SK-N-MC (cell line): Measurements from ENCODE around the gene CD3G.

ENCODE experiments used
- DNase-seq: peaks from one replicate; pipeline ENCODE4 v3.0.0-alpha.2; 2011; ENCODE audit warnings: low read depth, low spot score
- H3K27ac ChIP-seq: fragments of 200-600 bp; sonication (generic); 2 replicates; pipeline ENCODE4 v1.5.1; 2016; ENCODE audit warnings: mixed run types
- H3K36me3 ChIP-seq: fragments of 200-600 bp; sonication (generic); 2 replicates; pipeline ENCODE4 v1.6.1; 2017; ENCODE audit warnings: antibody characterized with exemption, low read length, mixed read lengths; ENCODE audit not compliant: insufficient read depth
- H3K4me3 ChIP-seq: fragments of 200-600 bp; sonication (generic); 2 replicates; pipeline ENCODE4 v1.5.1; 2016
- H3K9ac ChIP-seq: fragments of 200-600 bp; sonication (generic); 2 replicates; pipeline ENCODE4 v1.8.0; 2017; ENCODE audit warnings: mixed run types, mixed read lengths; ENCODE audit not compliant: insufficient read length
- H3K9me3 ChIP-seq: fragments of 200-600 bp; sonication (generic); 2 replicates; pipeline ENCODE4 v1.6.1; 2017; ENCODE audit warnings: low read depth, mild to moderate bottlenecking, antibody characterized with exemption, low read length, moderate library complexity, mixed read lengths
- EZH2 ChIP-seq: fragments of 200-600 bp; sonication (generic); IDR thresholded peaks from one replicate; pipeline ENCODE4 v1.6.1; 2017; ENCODE audit warnings: antibody characterized with exemption
- FOXP2 ChIP-seq: optimal IDR thresholded peaks from 2 replicates; pipeline ENCODE3; 2011; ENCODE audit warnings: mild to moderate bottlenecking, moderate library complexity; ENCODE audit not compliant: insufficient read depth; ENCODE audit errors: extremely low read length, control extremely low read depth
- POLR2AphosphoS5 ChIP-seq: IDR thresholded peaks from 2 replicates; pipeline ENCODE4 v1.6.1; 2012; ENCODE audit warnings: mild to moderate bottlenecking, low read depth, low read length, borderline replicate concordance

The CD3G gene

DNA sequence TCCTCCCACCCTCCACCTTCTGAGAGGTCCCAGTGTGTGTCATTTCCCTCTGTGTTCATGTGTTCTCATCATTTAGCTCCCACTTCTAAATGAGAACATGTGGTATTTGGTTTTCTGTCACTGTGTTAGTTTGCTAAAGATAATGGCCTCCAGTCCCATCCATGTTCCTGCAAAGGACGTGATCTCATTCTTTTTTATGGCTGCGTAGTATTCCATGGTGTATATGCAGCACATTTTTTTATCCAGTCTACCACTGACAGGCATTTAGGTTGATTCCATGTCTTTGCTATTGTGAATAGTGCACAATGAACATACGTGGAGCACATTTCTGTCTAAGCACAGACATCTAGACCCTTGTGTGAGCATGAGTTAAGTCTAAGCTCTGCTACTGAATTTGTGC lies 33.9 kb upstream of the CD3G start:
- Histone ChIP-seq H3K9ac (no peak overlapping the region), H3K4me3 (no peak overlapping the region), H3K9me3 (no peaks in the 10 kb centered on the region), H3K27ac (no peak overlapping the region), H3K36me3 (no peaks in the 10 kb centered on the region)
- no peak for TF ChIP-seq FOXP2
- TF ChIP-seq POLR2AphosphoS5: no peak
- no peak for TF ChIP-seq EZH2
- DNase-seq: no peak

GRCh38 chr11:118310781-118311485 lies 33.2 kb upstream of the CD3G start:
- H3K9me3 ChIP-seq: no peaks in the 10 kb centered on the region
- no peak for TF ChIP-seq FOXP2
- no peak for TF ChIP-seq POLR2AphosphoS5
- no peak for TF ChIP-seq EZH2
- no peak overlapping the region for H3K4me3 ChIP-seq
- H3K36me3 ChIP-seq: no peaks in the 10 kb centered on the region
- H3K9ac ChIP-seq: no peak overlapping the region
- no peak for DNase-seq
- no peak overlapping the region for H3K27ac ChIP-seq

- H3K36me3 ChIP-seq: no peaks in the 10 kb centered on the region
- no peak overlapping the region for H3K27ac ChIP-seq
- TF ChIP-seq FOXP2: no peak
- no peak for TF ChIP-seq EZH2
- no peak for TF ChIP-seq POLR2AphosphoS5
- no peak overlapping the region for H3K9ac ChIP-seq
- no peaks in the 10 kb centered on the region for H3K9me3 ChIP-seq
- DNase-seq: no peak
- H3K4me3 ChIP-seq: no peak overlapping the region
Measured at GRCh38 chr11:118311518-118311917, 32.6 kb upstream of the CD3G start.

- TF ChIP-seq FOXP2: no peak
- no peak for TF ChIP-seq EZH2
- no peak for TF ChIP-seq POLR2AphosphoS5
- Histone ChIP-seq H3K9ac (no peak overlapping the region), H3K4me3 (no peak overlapping the region), H3K36me3 (no peaks in the 10 kb centered on the region), H3K27ac (no peak overlapping the region), H3K9me3 (no peaks in the 10 kb centered on the region)
- DNase-seq: no peak
Measured at GRCh38 chr11:118312328-118312727, 31.8 kb upstream of the CD3G start.

DNA sequence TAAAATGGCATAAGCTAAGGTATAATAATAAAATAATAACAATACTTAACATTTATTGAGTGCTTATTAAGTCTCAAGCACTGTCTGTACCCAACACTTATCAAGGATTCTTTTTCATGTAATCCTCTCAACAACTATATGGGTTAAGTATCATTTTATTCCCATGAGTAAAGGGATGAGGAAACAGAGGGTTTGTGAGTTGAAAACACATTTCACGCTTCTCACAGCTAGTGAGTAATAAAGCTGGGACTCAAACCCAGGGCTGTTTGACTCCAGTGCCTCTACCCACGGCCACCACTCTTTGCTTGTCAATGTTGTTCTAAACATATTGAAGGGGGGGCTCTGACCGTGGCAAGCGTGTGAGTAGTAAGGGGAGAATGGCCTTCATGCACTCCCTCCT lies 30.9 kb upstream of the CD3G start:
- no peak overlapping the region for H3K4me3 ChIP-seq
- H3K27ac ChIP-seq: no peak overlapping the region
- no peaks in the 10 kb centered on the region for H3K36me3 ChIP-seq
- DNase-seq: no peak
- no peaks in the 10 kb centered on the region for H3K9me3 ChIP-seq
- H3K9ac ChIP-seq: no peak overlapping the region
- TF ChIP-seq POLR2AphosphoS5 (no peak), FOXP2 (no peak), EZH2 (no peak)

GRCh38 chr11:118314988-118315411 lies 29.1 kb upstream of the CD3G start:
- Histone ChIP-seq H3K36me3 (no peaks in the 10 kb centered on the region), H3K9ac (no peak overlapping the region), H3K9me3 (no peaks in the 10 kb centered on the region), H3K4me3 (no peak overlapping the region), H3K27ac (no peak overlapping the region)
- DNase-seq: no peak
- no peak for TF ChIP-seq POLR2AphosphoS5
- no peak for TF ChIP-seq EZH2
- TF ChIP-seq FOXP2: no peak

- H3K4me3 ChIP-seq: no peak overlapping the region
- H3K36me3 ChIP-seq: no peaks in the 10 kb centered on the region
- no peak for TF ChIP-seq FOXP2
- no peak for DNase-seq
- H3K9me3 ChIP-seq: no peaks in the 10 kb centered on the region
- H3K27ac ChIP-seq: no peak overlapping the region
- no peak overlapping the region for H3K9ac ChIP-seq
Measured at GRCh38 chr11:118318124-118318523, 26.0 kb upstream of the CD3G start.

DNA sequence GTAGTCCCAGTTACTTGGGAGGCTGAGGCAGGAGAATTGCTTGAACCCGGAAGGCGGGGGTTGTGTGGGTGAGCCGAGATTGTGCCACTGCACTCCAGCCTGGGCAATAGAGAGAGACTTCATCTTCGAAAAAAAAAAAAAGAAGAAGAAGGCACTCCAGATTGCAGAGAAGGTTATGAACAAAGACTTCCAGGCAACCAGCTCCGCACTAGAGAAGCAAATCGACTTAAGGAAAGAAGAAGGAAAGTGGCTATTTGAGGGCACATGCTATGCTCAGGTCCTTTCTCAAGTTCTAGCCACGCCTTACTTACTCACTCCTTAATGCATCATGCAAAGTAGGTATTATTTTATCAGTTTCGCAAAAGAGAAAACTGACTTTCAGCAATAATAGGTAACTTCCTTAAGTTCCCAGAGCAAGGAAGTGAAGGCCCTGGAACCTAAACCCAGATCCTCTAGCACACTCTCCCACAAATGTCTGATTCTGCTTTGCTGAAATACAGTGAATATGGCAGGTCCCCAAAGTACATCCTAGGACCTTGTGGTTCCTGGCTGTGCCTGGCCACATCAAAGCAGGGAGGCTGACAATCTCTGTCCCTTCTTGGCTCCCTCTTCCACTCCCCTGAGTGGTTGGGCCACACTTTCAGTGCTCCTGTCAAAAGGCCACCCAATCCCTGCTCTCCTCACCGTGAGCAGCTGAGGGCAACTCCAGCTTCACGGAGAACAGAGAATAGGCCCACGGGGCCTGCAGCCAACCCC lies 25.4 kb upstream of the CD3G start:
- no peak for DNase-seq
- Histone ChIP-seq H3K36me3 (no peaks in the 10 kb centered on the region), H3K4me3 (no peak overlapping the region), H3K27ac (no peak overlapping the region), H3K9ac (no peak overlapping the region), H3K9me3 (no peaks in the 10 kb centered on the region)
- TF ChIP-seq EZH2 (no peak), POLR2AphosphoS5 (no peak), FOXP2 (no peak)

- TF ChIP-seq EZH2 (no peak), POLR2AphosphoS5 (no peak), FOXP2 (no peak)
- no peak overlapping the region for H3K9ac ChIP-seq
- H3K4me3 ChIP-seq: no peak overlapping the region
- H3K27ac ChIP-seq: no peak overlapping the region
- DNase-seq: no peak
- H3K9me3 ChIP-seq: no peaks in the 10 kb centered on the region
- no peaks in the 10 kb centered on the region for H3K36me3 ChIP-seq
Measured at GRCh38 chr11:118319337-118319707, 24.8 kb upstream of the CD3G start.
